ENCODE data around the gene TRIM31. TPM values are rescaled to one million over a fixed set of nuclear protein-coding genes. Genes with fewer than 3 reads are reported as not detected.
A peak's percentile ranks its signal among the peaks of the same experiment; 100 is the strongest.

The TRIM31 gene
- total RNA-seq, 1 donor from 2014 or later: not detected

- Mint-ChIP-seq H3K4me3 (peak within 1 kb of the TSS; percentile 58), H3K27me3 (ENCODE audit: low read depth) (peaks cover 98% of the 10 kb centered on the region), H3K27ac (ENCODE audit: unreplicated experiment) (no peak within 1 kb of the TSS), H3K36me3 (ENCODE audit: low read depth) (peaks cover 10% of the 10 kb centered on the region), H3K4me1 (peaks cover 14% of the 10 kb centered on the region), H3K9me3 (no peaks in the 10 kb centered on the region)
- TF ChIP-seq, protein P1, sequence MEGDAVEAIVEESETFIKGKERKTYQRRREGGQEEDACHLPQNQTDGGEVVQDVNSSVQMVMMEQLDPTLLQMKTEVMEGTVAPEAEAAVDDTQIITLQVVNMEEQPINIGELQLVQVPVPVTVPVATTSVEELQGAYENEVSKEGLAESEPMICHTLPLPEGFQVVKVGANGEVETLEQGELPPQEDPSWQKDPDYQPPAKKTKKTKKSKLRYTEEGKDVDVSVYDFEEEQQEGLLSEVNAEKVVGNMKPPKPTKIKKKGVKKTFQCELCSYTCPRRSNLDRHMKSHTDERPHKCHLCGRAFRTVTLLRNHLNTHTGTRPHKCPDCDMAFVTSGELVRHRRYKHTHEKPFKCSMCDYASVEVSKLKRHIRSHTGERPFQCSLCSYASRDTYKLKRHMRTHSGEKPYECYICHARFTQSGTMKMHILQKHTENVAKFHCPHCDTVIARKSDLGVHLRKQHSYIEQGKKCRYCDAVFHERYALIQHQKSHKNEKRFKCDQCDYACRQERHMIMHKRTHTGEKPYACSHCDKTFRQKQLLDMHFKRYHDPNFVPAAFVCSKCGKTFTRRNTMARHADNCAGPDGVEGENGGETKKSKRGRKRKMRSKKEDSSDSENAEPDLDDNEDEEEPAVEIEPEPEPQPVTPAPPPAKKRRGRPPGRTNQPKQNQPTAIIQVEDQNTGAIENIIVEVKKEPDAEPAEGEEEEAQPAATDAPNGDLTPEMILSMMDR (conservative IDR thresholded peaks at IDR 0.05): no peak
- DNase-seq (ENCODE audit: low read depth, low spot score): no peak
Observed at GRCh38 chr6:30075094-30075789, 37.6 kb downstream of the TRIM31 start, which contains the start of gene RNF39. Gene RNF39 (minus strand): TSS chr6:30075769. CDS start chr6:30075585, 184 bp downstream.

DNA sequence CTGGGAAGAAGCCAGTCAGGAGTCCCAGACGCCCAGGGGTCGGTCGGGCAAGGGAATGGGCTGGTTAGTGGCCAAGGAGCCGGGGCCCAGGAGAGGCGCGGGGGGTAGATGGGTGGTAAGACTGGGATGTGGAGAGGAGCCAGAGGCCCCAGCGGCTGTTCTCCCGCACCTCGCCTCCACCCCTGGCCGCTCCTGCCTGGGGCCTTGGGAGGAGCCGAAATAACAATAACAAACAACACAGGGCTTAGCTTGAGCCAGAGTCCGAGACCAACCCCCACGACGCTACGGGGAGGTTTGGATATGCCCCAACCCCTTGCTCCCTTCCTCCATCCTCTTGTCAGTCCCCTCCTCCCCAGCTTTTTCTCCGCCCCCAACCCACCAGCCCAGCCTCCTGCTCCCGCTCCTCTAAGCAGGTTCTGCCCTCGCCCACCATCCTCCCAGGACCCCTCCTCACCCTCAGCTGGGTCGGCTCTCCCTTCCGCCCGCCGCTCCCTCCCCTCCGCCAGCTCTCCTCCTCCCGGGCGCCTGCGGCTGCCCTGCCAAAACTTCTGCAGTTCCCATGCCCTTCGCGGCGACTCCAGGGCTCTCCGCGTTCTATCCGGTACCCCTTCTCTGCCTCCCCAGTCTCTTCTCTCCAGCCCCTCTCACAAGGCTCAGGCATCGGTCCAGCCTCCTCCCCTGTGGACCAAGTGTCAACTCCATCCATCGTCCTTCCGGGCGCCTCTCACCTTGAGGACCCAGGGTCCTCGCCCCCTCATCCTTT is 38.4 kb downstream of the TRIM31 start:
- Mint-ChIP-seq H3K27ac (ENCODE audit: unreplicated experiment) (no peak overlapping the region), H3K27me3 (ENCODE audit: low read depth) (peaks cover 98% of the 10 kb centered on the region), H3K4me1 (peaks cover 14% of the 10 kb centered on the region), H3K4me3 (peak overlapping the region; percentile 42), H3K9me3 (no peaks in the 10 kb centered on the region), H3K36me3 (ENCODE audit: low read depth) (peaks cover 16% of the 10 kb centered on the region)
- TF ChIP-seq, protein P1 (conservative IDR thresholded peaks at IDR 0.05): no peak
- DNase-seq (ENCODE audit: low read depth, low spot score): no peak

- TF ChIP-seq, protein P1 (conservative IDR thresholded peaks at IDR 0.05): no peak
- no peak for DNase-seq (ENCODE audit: low read depth, low spot score)
- Mint-ChIP-seq H3K9me3 (no peaks in the 10 kb centered on the region), H3K4me1 (peaks cover 14% of the 10 kb centered on the region), H3K27ac (ENCODE audit: unreplicated experiment) (no peak overlapping the region), H3K4me3 (peak overlapping the region; percentile 25), H3K27me3 (ENCODE audit: low read depth) (peaks cover 94% of the 10 kb centered on the region), H3K36me3 (ENCODE audit: low read depth) (peaks cover 16% of the 10 kb centered on the region)
Observed at GRCh38 chr6:30073489-30074235, 39.2 kb downstream of the TRIM31 start.

- Mint-ChIP-seq H3K4me1 (peaks cover 29% of the 10 kb centered on the region), H3K9me3 (no peaks in the 10 kb centered on the region), H3K27me3 (ENCODE audit: low read depth) (peaks cover 87% of the 10 kb centered on the region), H3K27ac (ENCODE audit: unreplicated experiment) (no peak overlapping the region), H3K4me3 (peak overlapping the region; percentile 63), H3K36me3 (ENCODE audit: low read depth) (peaks cover 16% of the 10 kb centered on the region)
- TF ChIP-seq, protein P1 (conservative IDR thresholded peaks at IDR 0.05): no peak
- no peak for DNase-seq (ENCODE audit: low read depth, low spot score)
Observed at GRCh38 chr6:30071858-30072257, 41.0 kb downstream of the TRIM31 start.

DNA sequence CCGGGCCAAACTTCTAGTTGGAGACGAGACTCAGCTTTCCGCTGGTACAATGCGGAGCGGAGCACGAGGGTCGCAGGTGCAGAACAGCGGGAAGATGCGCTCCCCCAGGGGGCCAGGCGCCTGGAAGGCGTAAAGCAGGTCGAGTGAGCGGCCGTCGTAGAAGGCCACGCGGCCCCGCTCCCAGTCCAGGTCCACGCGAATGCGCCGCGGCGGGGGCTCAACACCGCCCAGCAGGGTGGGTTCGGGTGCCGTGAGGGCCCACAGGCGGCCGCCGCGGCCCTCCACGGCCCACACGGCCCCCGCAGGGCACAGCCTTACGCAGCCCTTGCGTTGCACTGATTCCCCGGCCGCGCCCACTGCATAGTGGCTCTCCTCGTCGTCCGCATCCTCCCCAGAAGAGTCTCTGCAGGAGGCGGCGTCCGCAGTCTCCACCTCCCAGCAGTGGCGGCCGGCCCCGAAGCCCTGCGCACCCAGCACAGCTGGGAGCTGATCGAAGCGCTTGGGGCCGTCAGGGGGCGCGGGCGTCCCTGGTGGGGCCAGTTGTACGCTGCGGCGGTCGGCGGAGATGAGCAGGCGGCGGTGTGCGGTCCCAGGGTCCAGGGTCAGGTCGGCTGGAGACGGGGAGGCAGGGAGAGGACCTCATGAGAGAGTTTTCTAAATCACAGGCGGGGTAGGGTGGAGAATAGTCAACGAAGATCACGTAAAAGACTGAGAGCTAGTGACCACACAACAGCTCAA is 41.6 kb downstream of the TRIM31 start:
- no peaks in the 10 kb centered on the region for H3K9me3 Mint-ChIP-seq
- H3K27ac Mint-ChIP-seq (ENCODE audit: unreplicated experiment): no peak overlapping the region
- peak overlapping the region; percentile 63 for H3K4me3 Mint-ChIP-seq
- no peak for DNase-seq (ENCODE audit: low read depth, low spot score)
- peaks cover 81% of the 10 kb centered on the region for H3K27me3 Mint-ChIP-seq (ENCODE audit: low read depth)
- TF ChIP-seq, protein P1 (conservative IDR thresholded peaks at IDR 0.05): no peak
- H3K4me1 Mint-ChIP-seq: peaks cover 35% of the 10 kb centered on the region
- peaks cover 16% of the 10 kb centered on the region for H3K36me3 Mint-ChIP-seq (ENCODE audit: low read depth)

All from neural crest cell (in vitro differentiated cells).